ENCODE data around the gene AGBL4. TPM values are rescaled to one million over a fixed set of nuclear protein-coding genes. Genes with fewer than 3 reads are reported as not detected.

Gene AGBL4
- total RNA-seq, 4 donors from 2014 or later: not detected

DNA sequence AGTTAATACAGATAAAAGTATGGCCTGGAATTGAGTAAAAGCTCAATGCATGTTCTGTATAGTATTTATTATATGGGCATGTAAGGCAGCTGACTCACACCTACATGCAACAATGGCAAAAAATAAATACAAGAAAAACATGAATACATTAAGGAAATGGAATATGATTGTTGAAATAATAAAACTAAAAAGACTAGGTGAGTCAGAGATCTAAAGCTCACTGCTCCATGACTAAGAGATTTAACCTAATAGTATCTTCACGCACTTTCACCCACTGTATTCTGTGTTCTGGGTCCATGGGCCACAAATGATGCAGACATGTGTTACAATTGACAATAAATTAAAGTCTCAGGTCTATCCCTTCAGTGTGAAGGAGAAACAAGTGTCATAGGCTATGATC lies 607.0 kb downstream of the AGBL4 start:
- Histone ChIP-seq H3K36me3 (no peaks in the 10 kb centered on the region), H3K4me1 (no peaks in the 10 kb centered on the region), H3K9me3 (no peaks in the 10 kb centered on the region), H3K27ac (no peak overlapping the region), H3K4me3 (no peak overlapping the region), H3K27me3 (no peaks in the 10 kb centered on the region)
- in situ Hi-C loops (cut with MboI; ENCODE audit: low sequenced_read_pairs in 4 of 4): no loop called here
- DNase-seq: no peak
- TF ChIP-seq, protein P1, sequence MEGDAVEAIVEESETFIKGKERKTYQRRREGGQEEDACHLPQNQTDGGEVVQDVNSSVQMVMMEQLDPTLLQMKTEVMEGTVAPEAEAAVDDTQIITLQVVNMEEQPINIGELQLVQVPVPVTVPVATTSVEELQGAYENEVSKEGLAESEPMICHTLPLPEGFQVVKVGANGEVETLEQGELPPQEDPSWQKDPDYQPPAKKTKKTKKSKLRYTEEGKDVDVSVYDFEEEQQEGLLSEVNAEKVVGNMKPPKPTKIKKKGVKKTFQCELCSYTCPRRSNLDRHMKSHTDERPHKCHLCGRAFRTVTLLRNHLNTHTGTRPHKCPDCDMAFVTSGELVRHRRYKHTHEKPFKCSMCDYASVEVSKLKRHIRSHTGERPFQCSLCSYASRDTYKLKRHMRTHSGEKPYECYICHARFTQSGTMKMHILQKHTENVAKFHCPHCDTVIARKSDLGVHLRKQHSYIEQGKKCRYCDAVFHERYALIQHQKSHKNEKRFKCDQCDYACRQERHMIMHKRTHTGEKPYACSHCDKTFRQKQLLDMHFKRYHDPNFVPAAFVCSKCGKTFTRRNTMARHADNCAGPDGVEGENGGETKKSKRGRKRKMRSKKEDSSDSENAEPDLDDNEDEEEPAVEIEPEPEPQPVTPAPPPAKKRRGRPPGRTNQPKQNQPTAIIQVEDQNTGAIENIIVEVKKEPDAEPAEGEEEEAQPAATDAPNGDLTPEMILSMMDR (IDR thresholded peaks at IDR 0.05 in 4 of 5, conservative IDR thresholded peaks at IDR 0.05 in 1 of 5): no peak
- no peak for TF ChIP-seq POLR2A (IDR thresholded peaks at IDR 0.05)
- ATAC-seq: no peak
- intact Hi-C loops (cut with DNase I; ENCODE audit: low total_unique reads): no loop called here

DNA sequence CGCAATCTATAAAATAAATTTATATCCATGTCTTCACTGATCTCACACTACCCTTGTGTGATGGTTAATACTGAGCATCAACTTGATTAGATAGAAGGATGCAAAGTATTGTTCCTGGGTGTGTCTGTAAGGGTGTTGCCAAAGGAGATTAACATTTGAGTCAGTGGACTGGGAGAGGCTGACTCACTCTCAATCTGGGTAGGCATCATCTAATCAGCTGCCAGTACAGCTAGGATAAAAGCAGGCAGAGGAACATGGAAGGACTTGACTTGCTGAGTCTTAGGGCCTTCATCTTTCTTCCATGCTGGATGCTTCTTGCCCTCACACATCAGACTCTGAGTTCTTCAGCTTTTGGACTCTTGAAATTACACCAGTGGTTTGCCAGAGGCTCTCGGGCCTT lies 615.4 kb downstream of the AGBL4 start:
- no peak for ATAC-seq
- no peaks in the 10 kb centered on the region for H3K27me3 ChIP-seq

DNA sequence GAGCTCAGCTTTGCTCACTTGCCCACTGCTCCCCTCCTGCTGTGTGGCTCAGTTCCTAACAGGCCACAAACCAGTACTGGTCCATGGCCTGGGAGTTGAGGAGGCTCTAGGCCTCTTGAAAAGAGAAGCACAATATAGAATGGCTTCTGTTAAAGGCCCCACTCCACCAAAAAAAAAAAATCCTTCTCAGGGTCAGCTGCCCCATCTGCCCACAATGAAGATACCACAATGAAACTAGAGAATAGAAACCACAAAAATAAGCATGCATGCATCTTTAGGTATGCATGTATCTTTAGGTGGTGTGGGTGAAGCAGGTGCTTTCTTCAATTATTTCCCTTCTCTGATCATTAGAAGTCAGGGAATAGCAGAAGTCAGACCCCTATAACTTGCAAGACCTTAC lies 626.7 kb downstream of the AGBL4 start:
- Histone ChIP-seq H3K9me3 (no peaks in the 10 kb centered on the region), H3K4me1 (no peaks in the 10 kb centered on the region), H3K27ac (no peak overlapping the region), H3K4me3 (no peak overlapping the region), H3K27me3 (no peaks in the 10 kb centered on the region), H3K36me3 (no peaks in the 10 kb centered on the region)
- ATAC-seq (no peak), DNase-seq (no peak)
- in situ Hi-C loops (cut with MboI; ENCODE audit: low sequenced_read_pairs in 4 of 4): no loop called here
- TF ChIP-seq, protein P1 (IDR thresholded peaks at IDR 0.05 in 4 of 5, conservative IDR thresholded peaks at IDR 0.05 in 1 of 5): no peak
- TF ChIP-seq POLR2A (IDR thresholded peaks at IDR 0.05): no peak
- intact Hi-C loops (cut with DNase I; ENCODE audit: low total_unique reads): no loop called here

More for the DNA sequence above, 615.4 kb downstream of the AGBL4 start:
- intact Hi-C loops (cut with DNase I; ENCODE audit: low total_unique reads) (no loop called here), in situ Hi-C loops (cut with MboI; ENCODE audit: low sequenced_read_pairs in 4 of 4) (no loop called here)
- DNase-seq: no peak
- Histone ChIP-seq H3K27ac (no peak overlapping the region), H3K9me3 (no peaks in the 10 kb centered on the region), H3K4me1 (no peaks in the 10 kb centered on the region), H3K36me3 (no peaks in the 10 kb centered on the region), H3K4me3 (no peak overlapping the region)
- TF ChIP-seq POLR2A (IDR thresholded peaks at IDR 0.05): no peak
- TF ChIP-seq, protein P1 (IDR thresholded peaks at IDR 0.05 in 4 of 5, conservative IDR thresholded peaks at IDR 0.05 in 1 of 5): no peak

DNA sequence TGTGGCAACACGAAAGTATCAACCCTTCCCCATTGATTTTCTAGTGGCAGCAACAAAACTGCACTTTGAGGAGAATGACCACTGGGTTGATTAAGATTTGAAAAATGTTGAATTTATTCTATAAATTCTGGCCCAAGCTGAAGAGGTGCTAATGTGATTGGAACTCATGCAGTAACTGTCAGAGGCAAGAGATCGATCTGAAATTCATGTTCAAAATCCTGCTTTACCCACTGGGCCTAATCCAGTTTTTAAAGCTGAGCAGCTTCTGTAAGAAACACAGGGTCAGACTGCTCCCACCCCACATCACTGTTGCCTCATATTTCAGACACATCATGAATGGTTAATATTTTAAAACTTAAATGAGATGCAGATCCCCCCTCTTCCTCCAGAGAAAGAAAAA lies 629.6 kb downstream of the AGBL4 start:
- TF ChIP-seq, protein P1 (IDR thresholded peaks at IDR 0.05 in 4 of 5, conservative IDR thresholded peaks at IDR 0.05 in 1 of 5): no peak
- TF ChIP-seq POLR2A (IDR thresholded peaks at IDR 0.05): no peak
- no peak for ATAC-seq
- intact Hi-C loops (cut with DNase I; ENCODE audit: low total_unique reads): no loop called here

DNA sequence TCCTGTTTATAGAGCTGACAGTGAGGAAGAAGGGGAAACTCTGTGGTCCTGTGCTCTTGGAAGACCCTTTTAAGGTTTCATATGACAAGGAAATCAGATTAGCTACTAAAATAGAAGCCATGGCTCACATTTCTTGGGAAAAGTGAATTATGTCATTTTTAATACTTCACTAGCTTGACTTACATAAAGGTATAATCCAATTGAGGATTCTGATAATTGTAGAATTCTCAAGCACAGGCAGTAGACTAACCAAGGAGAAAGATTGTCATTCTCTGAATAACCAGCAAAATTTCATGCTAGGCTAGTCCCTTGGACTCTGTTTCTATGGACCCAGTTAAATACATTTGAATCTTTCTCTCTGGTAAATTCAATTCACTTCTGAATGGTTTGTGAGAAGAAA lies 634.1 kb downstream of the AGBL4 start:
- Histone ChIP-seq H3K27ac (no peak overlapping the region), H3K4me3 (no peak overlapping the region), H3K27me3 (no peaks in the 10 kb centered on the region), H3K4me1 (no peaks in the 10 kb centered on the region), H3K9me3 (no peaks in the 10 kb centered on the region), H3K36me3 (no peaks in the 10 kb centered on the region)
- ATAC-seq: no peak
- no peak for DNase-seq
- intact Hi-C loops (cut with DNase I; ENCODE audit: low total_unique reads) (no loop called here), in situ Hi-C loops (cut with MboI; ENCODE audit: low sequenced_read_pairs in 4 of 4) (no loop called here)
- TF ChIP-seq POLR2A (IDR thresholded peaks at IDR 0.05): no peak
- TF ChIP-seq, protein P1 (IDR thresholded peaks at IDR 0.05 in 4 of 5, conservative IDR thresholded peaks at IDR 0.05 in 1 of 5): no peak

More for the DNA sequence above, 629.6 kb downstream of the AGBL4 start:
- Histone ChIP-seq H3K4me1 (no peaks in the 10 kb centered on the region), H3K36me3 (no peaks in the 10 kb centered on the region), H3K9me3 (no peaks in the 10 kb centered on the region), H3K27ac (no peak overlapping the region), H3K4me3 (no peak overlapping the region), H3K27me3 (no peaks in the 10 kb centered on the region)
- DNase-seq: no peak
- in situ Hi-C loops (cut with MboI; ENCODE audit: low sequenced_read_pairs in 4 of 4): no loop called here
